HG02943 (cell line): Measurements from ENCODE around the gene EML1.

Experiments used
- ATAC-seq: cut with Tn5 transposase; IDR thresholded peaks from one replicate; pipeline ENCODE4 v1.9.1; 2021; ENCODE audit warnings: mild to moderate bottlenecking, low read depth, moderate library complexity; ENCODE audit not compliant: unreplicated experiment

Gene EML1

DNA sequence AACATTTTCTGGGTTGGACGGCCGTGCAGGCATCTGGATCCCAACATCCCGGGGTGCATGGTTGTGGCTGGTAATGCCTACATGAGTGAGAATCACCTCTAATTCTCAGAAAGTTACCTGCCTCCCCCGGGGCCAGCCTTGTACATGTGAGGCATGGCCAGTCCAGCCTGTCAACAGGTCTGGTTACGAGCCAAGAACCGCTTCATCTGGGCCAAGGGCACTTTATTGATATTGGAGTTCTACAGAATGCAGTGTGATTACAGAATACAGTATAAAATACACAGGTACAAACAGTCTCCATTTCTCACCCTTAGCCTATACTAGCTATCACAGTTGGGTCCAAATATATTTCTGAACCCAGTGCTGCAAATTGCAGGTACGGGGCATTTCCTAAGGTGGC, 187.1 kb downstream of the EML1 start:
- ATAC-seq, result no peak

DNA sequence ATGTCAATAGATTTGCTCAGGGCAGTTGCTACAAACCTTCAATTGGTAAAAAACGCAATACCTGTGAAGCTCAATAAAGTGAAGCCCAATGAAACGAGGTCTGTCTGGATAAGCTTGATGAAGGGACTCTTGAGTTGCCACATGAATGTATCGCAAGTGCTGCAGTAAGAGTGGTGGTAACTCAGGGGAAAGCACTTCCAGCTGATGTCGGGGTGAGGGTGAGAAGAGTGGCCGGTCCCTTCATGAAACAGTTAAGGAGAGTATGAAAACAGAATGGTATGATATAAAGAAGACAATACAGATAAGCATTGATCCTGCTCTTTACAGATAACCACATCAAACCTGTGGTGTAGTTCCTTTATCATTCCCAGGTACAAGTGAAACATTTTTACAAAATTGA, 188.6 kb downstream of the EML1 start:
- ATAC-seq, result no peak

DNA sequence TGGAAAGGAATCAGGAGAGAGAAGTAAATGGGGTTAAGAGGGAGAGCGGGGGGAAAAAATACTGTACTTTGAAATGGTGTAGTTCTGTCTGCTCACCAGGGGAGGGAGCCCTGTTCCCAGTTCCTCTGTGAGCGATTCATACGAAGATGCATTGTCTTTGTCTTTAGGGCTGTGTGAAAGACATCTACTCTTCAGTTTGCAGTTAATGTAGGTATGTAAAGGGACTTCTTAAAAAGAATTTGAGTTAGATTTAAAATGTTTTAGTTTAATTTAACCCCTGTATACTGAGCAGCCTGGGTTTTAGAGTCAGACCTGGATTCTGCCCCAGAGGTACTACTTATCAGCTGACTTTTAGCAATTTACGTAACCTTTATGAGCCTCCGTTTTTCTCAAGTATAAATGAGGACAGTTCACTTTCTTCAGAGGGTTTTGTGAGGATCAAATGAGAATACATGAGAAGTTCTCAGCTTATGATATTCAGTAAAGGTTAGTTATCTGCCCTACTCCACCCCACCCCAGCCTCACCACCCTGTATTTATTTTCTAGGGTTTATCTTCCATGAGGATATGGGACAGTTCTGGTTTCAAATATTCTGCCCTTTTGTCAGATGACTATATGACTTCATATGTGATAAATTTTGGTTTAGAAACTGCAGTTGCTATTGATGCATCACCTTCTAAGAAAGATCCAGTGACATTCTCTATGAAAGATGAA, 189.5 kb downstream of the EML1 start:
- ATAC-seq, result peak; percentile 59

DNA sequence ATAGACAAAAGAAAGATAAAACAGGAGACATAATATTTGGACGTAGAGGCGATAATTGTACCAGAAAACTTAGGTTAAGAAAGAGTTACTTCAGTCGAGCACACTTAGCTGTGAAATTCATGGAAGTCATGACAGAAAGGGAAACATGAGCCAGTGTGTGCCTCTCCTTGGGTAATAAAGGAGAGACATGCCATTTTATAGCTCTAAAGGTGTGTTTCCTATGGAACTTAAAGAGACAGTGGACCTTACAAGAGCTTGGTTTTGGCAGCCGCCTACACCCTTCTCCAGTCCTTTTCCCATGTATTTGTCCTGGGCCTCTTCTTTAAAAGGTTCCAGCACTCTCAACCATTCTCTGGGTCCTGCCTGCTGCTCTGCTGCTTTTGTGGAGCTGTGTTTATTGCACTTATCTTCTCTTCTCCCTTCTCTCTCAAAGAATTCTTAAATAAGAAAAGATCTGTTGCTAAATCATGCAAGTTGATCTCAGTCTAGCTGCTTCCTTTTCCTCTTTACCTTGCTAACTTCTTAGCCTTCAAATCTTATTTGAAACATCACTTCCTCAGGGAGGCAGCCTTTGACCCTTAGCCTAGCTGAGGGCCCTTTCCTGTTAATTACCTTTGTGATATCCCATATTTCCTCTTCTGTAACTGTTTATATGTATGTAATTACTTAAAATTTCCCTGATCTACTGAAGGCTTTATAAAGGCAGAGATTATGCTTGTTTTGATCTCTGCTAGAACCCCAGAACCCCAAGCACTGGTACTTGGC, 190.2 kb downstream of the EML1 start:
- no peak for ATAC-seq

DNA sequence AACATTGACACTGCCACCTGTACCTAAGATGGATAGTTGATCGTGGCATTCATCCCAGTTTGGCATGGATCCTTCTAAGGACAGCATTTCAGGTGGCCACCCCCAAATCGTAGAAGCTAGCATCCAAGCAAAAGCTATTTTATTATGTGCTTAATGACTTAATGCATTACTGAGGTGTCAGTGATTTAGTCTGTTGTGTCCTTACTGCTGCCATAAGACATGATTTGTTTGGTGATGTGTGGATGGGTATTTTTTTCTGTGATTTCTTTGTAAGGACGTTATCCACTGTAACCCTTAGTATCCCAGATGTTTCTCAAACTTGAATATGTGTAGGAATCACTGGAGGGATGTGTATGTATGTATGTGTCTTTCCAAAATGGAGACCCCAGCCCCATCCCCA, 190.8 kb downstream of the EML1 start:
- ATAC-seq, result no peak

DNA sequence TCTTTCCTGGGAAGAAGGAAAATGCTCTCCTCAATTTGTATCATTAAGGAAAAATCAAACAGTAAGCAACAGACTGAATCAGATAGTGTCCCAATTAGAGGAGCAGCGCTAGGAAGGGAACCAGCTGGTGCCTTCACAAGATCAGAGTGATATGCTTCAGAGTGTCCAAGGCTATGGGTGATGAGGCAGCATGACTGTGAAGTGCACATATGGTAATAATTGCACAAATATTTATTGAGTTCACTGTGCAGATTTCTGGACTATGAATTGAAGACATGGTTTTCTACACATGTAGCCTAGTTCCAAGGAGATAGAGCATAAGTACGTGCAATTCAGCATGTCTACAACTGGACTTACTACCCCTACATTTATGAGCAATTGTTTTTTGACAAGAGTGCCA, 193.2 kb downstream of the EML1 start:
- ATAC-seq, result no peak

DNA sequence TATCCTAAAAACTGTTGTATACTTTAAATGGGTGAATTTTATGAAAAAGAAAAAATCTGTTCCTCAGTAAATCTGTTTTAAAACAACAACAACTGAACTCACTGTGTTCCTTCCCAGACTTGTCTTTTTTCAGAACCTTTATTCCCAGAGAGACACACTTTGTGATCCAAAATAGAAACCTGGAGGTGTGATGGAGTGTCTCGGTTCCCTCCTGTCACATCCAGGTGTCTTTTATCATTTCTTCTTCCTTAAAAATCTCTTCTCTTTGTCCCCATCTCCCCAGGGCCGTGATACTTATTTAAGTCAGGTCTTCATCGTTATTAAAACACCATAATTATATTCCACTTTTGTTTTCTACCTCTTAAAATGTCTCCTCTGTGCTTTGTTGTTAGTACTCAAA, 195.8 kb downstream of the EML1 start:
- no peak for ATAC-seq

DNA sequence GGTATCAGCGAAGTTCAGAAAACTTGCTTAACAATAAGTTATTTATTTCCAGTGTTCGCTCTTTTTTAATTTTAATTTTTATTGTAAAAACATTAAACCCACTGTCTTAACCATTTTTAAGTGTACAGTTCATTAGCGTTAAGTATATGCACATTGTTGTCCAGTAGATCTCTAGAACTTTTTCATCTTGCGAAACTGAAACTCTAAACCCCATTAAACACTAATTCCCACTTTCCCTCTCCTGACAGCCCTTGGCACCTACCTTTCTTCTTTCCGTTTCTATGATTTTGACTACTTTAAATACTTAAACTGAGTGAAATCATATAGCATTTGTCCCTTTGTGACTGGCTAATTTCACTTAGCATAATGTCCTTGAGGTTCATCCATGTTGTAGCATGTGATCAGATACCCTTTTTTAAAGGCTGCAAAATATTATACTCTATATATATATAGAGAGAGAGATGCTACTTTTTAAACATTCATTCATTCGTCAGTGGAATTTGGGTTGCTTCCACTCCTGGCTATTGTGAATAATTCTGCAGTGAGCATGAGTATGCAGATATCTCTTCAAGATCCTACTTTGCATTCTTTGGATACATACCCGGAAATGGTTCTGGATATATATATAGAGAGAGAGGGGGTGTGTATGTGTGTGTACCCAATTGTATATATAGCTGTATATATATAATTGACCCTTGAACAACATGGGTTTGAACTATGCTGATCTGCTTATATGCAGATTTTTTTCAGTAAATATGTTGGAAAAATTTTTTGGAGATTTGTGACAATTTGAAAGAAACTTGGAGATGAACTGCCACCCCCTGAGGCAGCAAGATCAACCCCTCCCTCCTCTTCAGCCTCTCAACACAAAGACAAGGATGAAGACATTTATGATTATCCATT, 197.3 kb downstream of the EML1 start:
- ATAC-seq, result no peak

DNA sequence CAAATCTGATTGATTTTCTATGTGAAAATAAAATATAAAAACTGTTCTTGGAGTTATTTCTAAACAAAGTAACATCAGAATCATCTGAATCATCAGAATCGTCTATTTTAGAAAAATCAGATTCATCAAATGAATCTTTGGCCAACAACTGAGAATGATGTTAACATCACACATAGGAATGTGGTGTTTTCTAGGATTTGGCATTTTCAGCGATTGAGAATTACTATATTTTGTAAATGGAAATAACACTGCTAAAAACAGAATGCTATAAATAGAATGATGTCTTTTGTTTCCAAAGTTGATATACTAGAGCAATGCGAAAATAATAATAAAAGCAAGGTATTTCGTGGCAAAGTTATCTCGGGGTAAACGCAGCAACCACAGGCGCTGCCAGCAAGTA, 198.1 kb downstream of the EML1 start:
- no peak for ATAC-seq
